LoVo (cell line): ENCODE data around the gene NEURL1B.

Source experiments
- DNase-seq: peaks from one replicate; pipeline ENCODE4 v3.0.0-alpha.2; 2016; ENCODE audit warnings: low spot score

NEURL1B gene

GRCh38 chr5:172715931-172716682 is 75.0 kb downstream of the NEURL1B start:
- DNase-seq = no peak

GRCh38 chr5:172716796-172717313 is 75.8 kb downstream of the NEURL1B start:
- peak; percentile 63 for DNase-seq

GRCh38 chr5:172717481-172718195 is 76.6 kb downstream of the NEURL1B start:
- no peak for DNase-seq

GRCh38 chr5:172718527-172719114 is 77.6 kb downstream of the NEURL1B start:
- no peak for DNase-seq

GRCh38 chr5:172719211-172719610 is 78.1 kb downstream of the NEURL1B start:
- DNase-seq = no peak

GRCh38 chr5:172720655-172721054 is 79.6 kb downstream of the NEURL1B start:
- DNase-seq = no peak

- no peak for DNase-seq
Observed at GRCh38 chr5:172721455-172722326, 80.6 kb downstream of the NEURL1B start.

- DNase-seq = no peak
Observed at GRCh38 chr5:172722327-172722815, 81.3 kb downstream of the NEURL1B start.

GRCh38 chr5:172723508-172723907 is 82.4 kb downstream of the NEURL1B start:
- DNase-seq = no peak

- DNase-seq = no peak
Observed at GRCh38 chr5:172724242-172725183, 83.5 kb downstream of the NEURL1B start.

GRCh38 chr5:172725273-172725672 is 84.2 kb downstream of the NEURL1B start:
- no peak for DNase-seq

- DNase-seq = no peak
Observed at GRCh38 chr5:172725785-172726184, 84.7 kb downstream of the NEURL1B start.

- no peak for DNase-seq
Observed at GRCh38 chr5:172726966-172727365, 85.9 kb downstream of the NEURL1B start.

- no peak for DNase-seq
Observed at GRCh38 chr5:172727551-172727950, 86.5 kb downstream of the NEURL1B start.

- no peak for DNase-seq
Observed at GRCh38 chr5:172728481-172729241, 87.6 kb downstream of the NEURL1B start.

GRCh38 chr5:172729588-172729987 is 88.5 kb downstream of the NEURL1B start:
- no peak for DNase-seq

- DNase-seq = no peak
Observed at GRCh38 chr5:172730222-172730621, 89.2 kb downstream of the NEURL1B start.

- peak; percentile 69 for DNase-seq
Observed at GRCh38 chr5:172730981-172731679, 90.1 kb downstream of the NEURL1B start.

GRCh38 chr5:172731680-172732074 is 90.6 kb downstream of the NEURL1B start:
- no peak for DNase-seq
